GM19463 (cell line): ENCODE data around the gene SLC34A3.
"Not testable (repeated sequence)": the region's sequence is repeated elsewhere in the genome, so short reads cannot be mapped to it uniquely, and the experiment has no call there.

ENCODE experiments used
- ATAC-seq: cut with Tn5 transposase; IDR thresholded peaks from one replicate; pipeline ENCODE4 v1.9.1; 2021; ENCODE audit warnings: mild to moderate bottlenecking, moderate library complexity; ENCODE audit not compliant: unreplicated experiment

Gene SLC34A3

GRCh38 chr9:137255448-137256114 is 24.9 kb downstream of the SLC34A3 start:
- peak; percentile 25 for ATAC-seq

DNA sequence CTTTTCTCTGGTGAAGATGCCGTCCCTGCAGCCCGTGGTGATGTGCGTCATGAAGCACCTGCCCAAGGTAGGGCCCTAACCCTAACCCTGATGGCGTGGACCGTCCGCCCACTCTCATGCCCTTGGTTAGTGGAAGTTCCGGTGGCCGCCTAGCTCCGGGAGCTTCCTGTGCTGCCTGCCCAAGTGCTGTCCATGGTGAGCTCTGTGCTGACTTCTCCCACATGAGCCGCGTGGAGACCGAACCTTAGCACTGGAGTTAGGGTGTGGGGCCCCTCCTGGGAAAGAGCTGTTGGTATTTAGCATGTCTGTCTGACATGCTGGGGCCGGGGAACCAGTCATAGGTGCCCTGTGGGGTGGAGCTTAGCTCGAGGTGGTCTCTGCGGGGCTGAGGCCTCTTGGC is 25.7 kb downstream of the SLC34A3 start:
- no peak for ATAC-seq

- no peak for ATAC-seq
Measured at GRCh38 chr9:137256856-137257255, 26.2 kb downstream of the SLC34A3 start.

GRCh38 chr9:137262173-137262908 is 31.6 kb downstream of the SLC34A3 start:
- not testable (repeated sequence) for ATAC-seq

GRCh38 chr9:137262909-137263285 is 32.2 kb downstream of the SLC34A3 start:
- no peak for ATAC-seq

DNA sequence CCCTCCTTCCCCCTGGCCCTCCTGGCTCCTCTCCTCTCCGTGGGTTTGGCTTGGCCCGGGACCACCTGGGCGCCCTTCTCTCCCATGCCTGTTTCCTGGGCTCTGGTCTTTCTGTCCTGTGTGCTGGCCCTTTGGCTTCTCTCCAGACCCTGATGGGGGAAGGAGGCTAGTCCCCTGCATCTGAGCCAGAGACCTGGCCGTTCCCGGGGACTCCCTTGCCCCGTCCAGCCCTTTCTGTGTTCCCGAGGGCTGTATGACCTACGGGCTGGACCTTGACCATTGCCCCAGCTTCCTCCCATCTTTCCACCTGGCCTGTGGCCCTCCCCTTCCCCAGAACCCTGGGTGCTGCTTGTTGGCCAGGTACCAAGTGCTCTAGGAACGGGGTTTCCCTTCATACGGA is 32.8 kb downstream of the SLC34A3 start:
- no peak for ATAC-seq

DNA sequence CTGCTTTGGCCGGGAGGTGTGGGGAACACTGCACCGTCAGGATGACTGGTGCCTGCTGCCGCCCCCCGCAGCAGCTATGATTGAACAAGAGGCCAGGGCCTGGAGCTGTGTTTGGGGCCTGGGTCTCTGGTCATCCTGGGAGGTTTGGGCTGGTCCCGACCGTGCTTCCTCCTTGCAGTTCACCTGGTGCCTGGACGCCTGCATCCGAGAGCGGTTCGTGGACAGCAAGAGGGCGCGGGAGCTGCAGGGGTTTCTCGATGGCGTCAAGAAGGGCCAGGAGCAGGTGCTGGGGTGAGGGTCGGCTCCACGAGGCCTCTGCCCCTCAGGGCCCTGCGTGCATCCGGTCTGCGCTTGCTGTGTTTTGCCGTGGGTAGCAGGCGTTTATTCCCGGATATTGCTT is 33.4 kb downstream of the SLC34A3 start:
- ATAC-seq = no peak

GRCh38 chr9:137265496-137266161 is 34.9 kb downstream of the SLC34A3 start:
- ATAC-seq = no peak

DNA sequence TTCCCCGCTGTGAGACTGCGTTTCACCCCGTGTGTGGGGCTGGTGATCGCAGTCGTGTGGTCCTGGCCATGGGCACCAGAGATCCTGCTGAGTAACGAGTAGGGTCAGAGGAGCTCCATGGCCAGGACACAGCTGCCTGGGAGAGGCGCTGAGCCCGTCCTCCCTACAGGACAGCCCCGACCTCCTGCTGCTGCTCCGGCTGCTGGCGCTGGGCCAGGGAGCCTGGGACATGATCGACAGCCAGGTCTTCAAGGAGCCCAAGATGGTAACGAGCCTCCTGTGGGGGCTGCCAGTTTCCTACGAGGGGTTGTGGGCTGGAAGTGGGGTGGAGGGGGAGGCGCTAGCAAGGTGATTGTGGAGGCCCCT is 35.4 kb downstream of the SLC34A3 start:
- no peak for ATAC-seq

DNA sequence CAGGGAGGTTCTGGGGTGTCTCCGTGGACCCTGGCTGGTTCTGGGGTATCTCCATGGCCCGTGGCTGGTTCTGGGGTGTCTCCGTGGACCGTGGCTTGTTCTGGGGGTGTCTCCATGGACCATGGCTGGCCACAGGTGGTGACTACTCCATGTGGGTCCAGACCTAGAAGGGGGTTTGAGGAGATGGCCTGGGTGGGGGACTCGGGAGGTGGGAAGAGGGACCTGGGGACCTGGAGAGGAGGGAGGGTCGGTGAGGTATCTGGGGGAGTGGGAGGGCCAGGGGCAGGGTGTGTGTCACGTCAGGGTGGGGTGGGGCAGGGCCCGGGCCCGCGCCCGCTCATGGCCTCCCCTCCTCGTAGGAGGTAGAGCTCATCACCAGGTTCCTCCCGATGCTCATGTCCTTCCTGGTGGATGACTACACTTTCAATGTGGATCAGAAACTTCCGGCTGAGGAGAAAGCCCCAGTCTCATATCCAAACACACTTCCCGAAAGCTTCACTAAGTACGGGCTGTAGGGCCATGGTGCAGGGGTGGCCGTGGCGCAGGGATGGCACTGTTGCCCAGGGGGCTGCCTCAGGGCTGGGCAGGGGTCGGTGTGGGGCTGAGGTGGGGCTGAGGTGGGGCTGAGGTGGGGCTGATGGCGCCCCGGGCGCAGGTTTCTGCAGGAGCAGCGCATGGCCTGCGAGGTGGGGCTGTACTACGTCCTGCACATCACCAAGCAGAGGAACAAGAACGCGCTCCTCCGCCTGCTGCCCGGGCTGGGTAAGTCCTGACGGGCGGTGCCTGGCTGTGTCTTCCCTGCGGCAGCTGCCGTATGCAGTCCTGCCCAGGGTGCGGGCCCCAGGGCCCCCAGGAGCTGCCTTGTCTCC is 36.1 kb downstream of the SLC34A3 start:
- ATAC-seq = no peak

DNA sequence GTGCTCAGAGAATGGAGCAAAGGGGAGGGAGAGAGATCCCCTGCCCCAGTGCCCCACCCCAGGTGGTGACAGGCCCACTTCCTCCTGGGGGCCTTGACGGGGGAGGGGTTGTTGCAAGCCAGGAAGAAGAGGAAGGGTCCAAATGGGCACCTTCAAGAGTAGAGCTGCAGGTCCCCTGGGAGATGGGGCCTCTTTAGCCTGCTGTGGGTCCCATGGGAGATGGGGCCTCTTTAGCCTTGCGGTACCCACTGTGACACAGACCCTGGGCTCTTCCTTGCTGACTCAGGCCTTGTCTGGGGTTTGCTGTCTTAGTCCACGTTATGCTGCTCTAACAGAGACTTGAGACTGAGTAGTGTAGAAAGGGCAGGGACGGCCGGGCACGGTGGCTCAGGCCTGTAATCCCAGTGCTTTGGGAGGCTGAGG is 37.2 kb downstream of the SLC34A3 start:
- ATAC-seq = no peak

- no peak for ATAC-seq
Measured at GRCh38 chr9:137268538-137269201, 38.0 kb downstream of the SLC34A3 start.

GRCh38 chr9:137269231-137269772 is 38.6 kb downstream of the SLC34A3 start:
- no peak for ATAC-seq

- ATAC-seq = no peak
Measured at GRCh38 chr9:137270929-137271695, 40.4 kb downstream of the SLC34A3 start.

DNA sequence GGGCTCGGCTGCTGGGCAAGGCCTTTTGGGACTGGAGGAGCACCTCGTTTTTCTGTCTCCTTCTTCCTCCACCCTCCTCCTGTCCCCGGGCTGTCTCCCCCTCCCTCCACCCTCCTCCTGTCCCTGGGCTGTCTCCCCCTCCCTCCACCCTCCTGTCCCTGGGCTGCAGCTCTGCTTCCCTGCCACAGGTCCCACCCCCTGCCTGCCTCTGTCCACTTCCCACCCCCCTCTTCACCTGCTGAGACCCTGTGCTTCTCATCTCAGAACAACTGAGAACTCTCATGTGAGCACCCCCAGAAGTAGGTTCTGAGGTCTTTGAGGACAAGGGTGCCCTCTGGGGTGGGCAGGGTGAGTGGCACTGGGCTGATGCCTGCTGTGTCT is 41.0 kb downstream of the SLC34A3 start:
- ATAC-seq = no peak

DNA sequence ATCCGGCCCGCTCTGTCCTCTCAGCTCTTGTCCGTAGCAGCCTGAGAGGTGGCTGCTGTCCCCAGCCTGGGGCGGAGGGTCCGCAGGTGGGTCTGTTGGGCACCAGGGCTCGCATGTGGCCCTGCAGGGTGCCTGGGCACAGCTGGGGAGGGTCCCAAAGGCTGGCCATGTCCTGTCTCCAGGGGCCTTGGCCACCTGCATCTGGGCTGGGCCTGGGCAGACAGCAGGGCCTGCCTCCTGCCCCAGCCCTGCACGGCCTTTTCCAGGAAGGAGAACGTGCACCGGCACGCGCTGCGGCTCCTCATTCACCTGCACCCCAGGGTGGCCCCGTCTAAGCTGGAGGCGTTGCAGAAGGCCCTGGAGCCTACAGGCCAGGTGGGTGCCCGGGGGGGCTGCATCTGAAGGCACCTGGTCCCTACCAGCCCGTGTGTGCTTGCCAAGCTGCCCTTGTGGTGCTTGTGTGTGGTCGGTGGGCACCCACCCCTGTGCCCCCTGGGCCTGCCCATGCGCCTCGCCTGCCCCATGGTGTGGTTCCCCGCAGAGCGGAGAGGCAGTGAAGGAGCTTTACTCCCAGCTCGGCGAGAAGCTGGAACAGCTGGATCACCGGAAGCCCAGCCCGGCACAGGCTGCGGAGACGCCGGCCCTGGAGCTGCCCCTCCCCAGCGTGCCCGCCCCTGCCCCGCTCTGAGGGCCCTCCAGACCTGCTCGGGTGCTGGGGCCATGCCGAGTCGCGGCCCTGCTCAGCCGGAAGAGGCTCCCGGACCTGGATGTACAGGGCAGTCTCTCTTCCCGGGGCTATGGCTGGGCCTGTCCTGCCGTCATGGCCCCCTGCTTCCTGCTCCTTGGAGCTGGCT is 41.8 kb downstream of the SLC34A3 start:
- ATAC-seq = no peak

GRCh38 chr9:137273095-137273490 is 42.4 kb downstream of the SLC34A3 start:
- no peak for ATAC-seq

DNA sequence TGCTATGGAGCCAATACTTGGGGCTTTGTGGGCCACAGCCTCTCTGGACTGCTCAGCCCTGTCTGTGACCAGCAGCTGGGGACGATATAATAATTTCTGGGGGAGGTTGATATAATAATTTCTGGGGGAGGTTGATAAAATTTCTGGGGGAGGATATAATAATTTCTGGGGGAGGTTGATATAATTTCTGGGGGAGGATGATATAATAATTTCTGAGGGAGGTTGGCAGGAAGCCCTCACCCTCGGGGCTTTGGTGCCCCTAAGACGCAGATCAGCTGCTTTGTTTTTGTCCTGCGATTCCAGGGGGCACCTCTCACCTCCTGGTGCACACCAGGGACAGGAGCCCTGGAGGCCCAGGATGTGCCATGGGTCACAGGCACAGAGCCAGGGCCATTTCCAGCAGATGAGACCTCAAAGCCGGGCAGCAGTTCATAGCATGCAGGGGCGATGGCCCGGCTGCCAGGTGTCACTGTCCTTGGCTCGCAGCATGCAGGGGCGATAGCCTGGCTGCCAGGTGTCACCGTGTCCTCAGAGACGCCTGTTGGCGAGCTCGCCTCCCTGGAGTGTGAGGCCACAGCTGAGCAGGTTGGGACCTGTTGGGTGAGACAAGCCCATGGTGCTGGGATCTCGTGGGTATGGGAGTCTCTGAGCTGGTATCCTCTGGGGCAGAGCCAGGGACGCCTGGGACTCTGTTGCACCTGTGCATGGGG is 43.1 kb downstream of the SLC34A3 start:
- ATAC-seq = no peak
